ENCODE data around the gene ANKRD10. TPM values are rescaled to one million over a fixed set of nuclear protein-coding genes. Genes with fewer than 3 reads are reported as not detected.
A peak's percentile ranks its signal among the peaks of the same experiment; 100 is the strongest.

Gene ANKRD10
- total RNA-seq, 1 donor from 2014 or later, result 195 TPM

GRCh38 chr13:110885966-110886869 lies 28.7 kb downstream of the ANKRD10 start:
- DNase-seq, result no peak

GRCh38 chr13:110885516-110885915 lies 29.4 kb downstream of the ANKRD10 start:
- DNase-seq, result no peak

GRCh38 chr13:110884517-110884916 lies 30.4 kb downstream of the ANKRD10 start:
- DNase-seq, result no peak

GRCh38 chr13:110883542-110883941 lies 31.3 kb downstream of the ANKRD10 start:
- no peak for DNase-seq

- no peak for DNase-seq
Measured at GRCh38 chr13:110882972-110883371, 31.9 kb downstream of the ANKRD10 start.

- no peak for DNase-seq
Measured at GRCh38 chr13:110881839-110882627, 32.8 kb downstream of the ANKRD10 start.

- no peak for DNase-seq
Measured at GRCh38 chr13:110880627-110881026, 34.2 kb downstream of the ANKRD10 start.

- no peak for DNase-seq
Measured at GRCh38 chr13:110879482-110879881, 35.4 kb downstream of the ANKRD10 start.

- no peak for DNase-seq
Measured at GRCh38 chr13:110877737-110878258, 37.1 kb downstream of the ANKRD10 start.

- no peak for DNase-seq
Measured at GRCh38 chr13:110876609-110877008, 38.3 kb downstream of the ANKRD10 start.

- no peak for DNase-seq
Measured at GRCh38 chr13:110875241-110875640, 39.6 kb downstream of the ANKRD10 start.

- DNase-seq, result peak; percentile 42
Measured at GRCh38 chr13:110874508-110874960, 40.3 kb downstream of the ANKRD10 start.

- DNase-seq, result no peak
Measured at GRCh38 chr13:110873639-110874507, 41.0 kb downstream of the ANKRD10 start.

- no peak for DNase-seq
Measured at GRCh38 chr13:110872768-110873638, 41.9 kb downstream of the ANKRD10 start.

- no peak for DNase-seq
Measured at GRCh38 chr13:110872034-110872767, 42.7 kb downstream of the ANKRD10 start.

- peak; percentile 51 for DNase-seq
Measured at GRCh38 chr13:110869805-110870706, 44.8 kb downstream of the ANKRD10 start.

GRCh38 chr13:110869231-110869804 lies 45.6 kb downstream of the ANKRD10 start:
- DNase-seq, result no peak

- DNase-seq, result no peak
Measured at GRCh38 chr13:110868720-110869119, 46.1 kb downstream of the ANKRD10 start.

GRCh38 chr13:110867380-110867779 lies 47.5 kb downstream of the ANKRD10 start:
- no peak for DNase-seq

Measured in occipital lobe (tissue), 2 donors.